BJ (cell line): ENCODE data around the gene EIF6. TPM values are rescaled to one million over a fixed set of nuclear protein-coding genes. Genes with fewer than 3 reads are reported as not detected.

ENCODE experiments used
- CTCF ChIA-PET: fragments of 350-600 bp; formaldehyde crosslinking; extraction: SDS; loops from one replicate; lab custom pipeline; 2021; ENCODE audit warnings: antibody characterized with exemption, inconsistent platforms; lab: Yijun Ruan, JAX
- POLR2A ChIA-PET: fragments of 300-600 bp; sonication (Branson Sonifier 250); formaldehyde crosslinking; extraction: SDS; loops from one replicate; lab custom pipeline; 2021; ENCODE audit warnings: antibody characterized with exemption; lab: Charles Lee
- DNase-seq: peaks from one replicate; pipeline ENCODE4 v3.0.0-alpha.2; 2011; ENCODE audit warnings: low read depth
- H3K27me3 ChIP-seq: 2 replicates; pipeline ENCODE4 v1.6.0; 2011; ENCODE audit warnings: low read length; ENCODE audit not compliant: control insufficient read depth, insufficient read depth
- H3K36me3 ChIP-seq: 2 replicates; pipeline ENCODE4 v1.5.1; 2011; ENCODE audit warnings: low read length; ENCODE audit not compliant: control insufficient read depth, insufficient read depth
- H3K4me3 ChIP-seq: 2 replicates; pipeline ENCODE4 v1.5.1; 2011; ENCODE audit warnings: low read depth, mild to moderate bottlenecking, control low read depth, low read length
- CTCF ChIP-seq: IDR thresholded peaks from 2 replicates; pipeline ENCODE4 v1.5.1; 2011; ENCODE audit warnings: low read depth, mild to moderate bottlenecking, control low read depth, inconsistent platforms, low read length, moderate library complexity; ENCODE audit not compliant: insufficient read depth
- polyA plus RNA-seq: library from polyadenylated mRNA; depleted of rRNA; stranded (reverse); fragments of >200 nt; gene quantifications from 2 replicates; pipeline ENCODE4 v1.2.3, GENCODE V29; 2011

The EIF6 gene
- polyA plus RNA-seq, 1 experiment, result 261 TPM

- no peaks in the 10 kb centered on the region for H3K36me3 ChIP-seq
- no peak for DNase-seq
- POLR2A ChIA-PET, result no interaction called here
- CTCF ChIA-PET, result interaction anchor here (1.4 to 15.0 kb wide), 2 partner anchors 12 to 146 kb away, joined by 4 to 392 read pairs; partner anchors contain the start of genes EIF6 and GDF5
- no peak for TF ChIP-seq CTCF
- H3K4me3 ChIP-seq, result no peak overlapping the region
- H3K27me3 ChIP-seq, result peaks cover 4% of the 10 kb centered on the region
Observed at GRCh38 chr20:35296101-35296554, 11.6 kb upstream of the EIF6 start.

GRCh38 chr20:35295674-35296073 lies 11.1 kb upstream of the EIF6 start:
- Histone ChIP-seq H3K27me3 (peaks cover 4% of the 10 kb centered on the region), H3K36me3 (no peaks in the 10 kb centered on the region), H3K4me3 (no peak overlapping the region)
- ChIA-PET CTCF (interaction anchor here (0.6 to 3.3 kb wide), 3 partner anchors 8 to 1343 kb away, joined by 3 to 16 read pairs (median 4); partner anchors contain the start of gene EIF6), POLR2A (no interaction called here)
- no peak for DNase-seq
- no peak for TF ChIP-seq CTCF

- DNase-seq, result no peak
- ChIA-PET CTCF (interaction anchor here (0.6 to 3.3 kb wide), 2 partner anchors 9 to 1343 kb away, joined by 3 to 16 read pairs; no protein-coding TSS in a partner anchor), POLR2A (no interaction called here)
Observed at GRCh38 chr20:35295058-35295457, 10.5 kb upstream of the EIF6 start.

GRCh38 chr20:35294293-35294685 lies 9.7 kb upstream of the EIF6 start:
- H3K36me3 ChIP-seq, result no peaks in the 10 kb centered on the region
- H3K27me3 ChIP-seq, result peaks cover 4% of the 10 kb centered on the region
- no peak for TF ChIP-seq CTCF
- H3K4me3 ChIP-seq, result no peak overlapping the region
- ChIA-PET CTCF (interaction anchor here (0.8 to 3.3 kb wide), 2 partner anchors 10 to 202 kb away, joined by 4 to 16 read pairs; partner anchors contain the start of gene TRPC4AP), POLR2A (no interaction called here)
- DNase-seq, result no peak

More at GRCh38 chr20:35295058-35295457, 10.5 kb upstream of the EIF6 start:
- Histone ChIP-seq H3K4me3 (no peak overlapping the region), H3K36me3 (no peaks in the 10 kb centered on the region), H3K27me3 (peaks cover 4% of the 10 kb centered on the region)
- no peak for TF ChIP-seq CTCF

GRCh38 chr20:35293303-35294292 lies 9.0 kb upstream of the EIF6 start:
- Histone ChIP-seq H3K36me3 (no peaks in the 10 kb centered on the region), H3K4me3 (no peak overlapping the region), H3K27me3 (peaks cover 4% of the 10 kb centered on the region)
- POLR2A ChIA-PET, result no interaction called here
- no peak for DNase-seq
- CTCF ChIA-PET, result interaction anchor here (0.8 to 3.3 kb wide), 5 partner anchors 9 to 201 kb away, joined by 3 to 16 read pairs (median 3); partner anchors contain the start of gene TRPC4AP
- no peak for TF ChIP-seq CTCF
